Neutrophil (primary cell): ENCODE data around the gene AMH.

ENCODE experiments used
- H3K27ac ChIP-seq: fragments of 200-600 bp; sonication (generic); 2 replicates; pipeline ENCODE4 v1.5.1; 2016; ENCODE audit warnings: mild to moderate bottlenecking, moderate library complexity
- H3K27me3 ChIP-seq: fragments of 200-600 bp; sonication (generic); 2 replicates; pipeline ENCODE4 v1.6.0; 2016; ENCODE audit warnings: mild to moderate bottlenecking
- H3K36me3 ChIP-seq: fragments of 200-600 bp; sonication (generic); 2 replicates; pipeline ENCODE4 v1.5.1; 2017
- H3K4me1 ChIP-seq, 2 experiments: fragments of 200-600 bp in 1 of 2; sonication (generic) in 1 of 2; 1 replicate in 1 of 2; 2 replicates in 1 of 2; pipeline versions ENCODE4 v1.5.1 to v1.6.1; 2013 to 2016; ENCODE audit warnings: low read depth in 1 of 2, low read length in 1 of 2, mild to moderate bottlenecking in 1 of 2, moderate library complexity in 1 of 2; ENCODE audit not compliant: control insufficient read depth in 1 of 2, insufficient read depth in 1 of 2
- H3K4me3 ChIP-seq, 2 experiments: fragments of 200-600 bp in 1 of 2; sonication (generic) in 1 of 2; 1 replicate in 1 of 2; 2 replicates in 1 of 2; pipeline ENCODE4 v1.5.1; 2013 to 2016; ENCODE audit warnings: low read depth in 1 of 2, low read length in 1 of 2, mild to moderate bottlenecking in 1 of 2, moderate library complexity in 1 of 2
- H3K9me3 ChIP-seq: fragments of 200-600 bp; sonication (generic); 2 replicates; pipeline ENCODE4 v1.5.1; 2016
- TF ChIP-seq, protein P1 (sequence below): fragments of 200-600 bp; sonication (generic); IDR thresholded peaks from 2 replicates; pipeline ENCODE4 v1.5.1; 2016; ENCODE audit warnings: antibody characterized with exemption

Gene AMH

GRCh38 chr19:2207008-2207407, 42.1 kb upstream of the AMH start:
- H3K27me3 ChIP-seq, result no peaks in the 10 kb centered on the region
- H3K4me1 ChIP-seq, result no peaks in the 10 kb centered on the region
- no peaks in the 10 kb centered on the region for H3K9me3 ChIP-seq
- peaks cover 77% of the 10 kb centered on the region for H3K36me3 ChIP-seq
- H3K27ac ChIP-seq, result no peak overlapping the region
- TF ChIP-seq, protein P1, sequence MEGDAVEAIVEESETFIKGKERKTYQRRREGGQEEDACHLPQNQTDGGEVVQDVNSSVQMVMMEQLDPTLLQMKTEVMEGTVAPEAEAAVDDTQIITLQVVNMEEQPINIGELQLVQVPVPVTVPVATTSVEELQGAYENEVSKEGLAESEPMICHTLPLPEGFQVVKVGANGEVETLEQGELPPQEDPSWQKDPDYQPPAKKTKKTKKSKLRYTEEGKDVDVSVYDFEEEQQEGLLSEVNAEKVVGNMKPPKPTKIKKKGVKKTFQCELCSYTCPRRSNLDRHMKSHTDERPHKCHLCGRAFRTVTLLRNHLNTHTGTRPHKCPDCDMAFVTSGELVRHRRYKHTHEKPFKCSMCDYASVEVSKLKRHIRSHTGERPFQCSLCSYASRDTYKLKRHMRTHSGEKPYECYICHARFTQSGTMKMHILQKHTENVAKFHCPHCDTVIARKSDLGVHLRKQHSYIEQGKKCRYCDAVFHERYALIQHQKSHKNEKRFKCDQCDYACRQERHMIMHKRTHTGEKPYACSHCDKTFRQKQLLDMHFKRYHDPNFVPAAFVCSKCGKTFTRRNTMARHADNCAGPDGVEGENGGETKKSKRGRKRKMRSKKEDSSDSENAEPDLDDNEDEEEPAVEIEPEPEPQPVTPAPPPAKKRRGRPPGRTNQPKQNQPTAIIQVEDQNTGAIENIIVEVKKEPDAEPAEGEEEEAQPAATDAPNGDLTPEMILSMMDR, result no peak
- no peak overlapping the region for H3K4me3 ChIP-seq

GRCh38 chr19:2207991-2208860, 40.9 kb upstream of the AMH start:
- Histone ChIP-seq H3K4me1 (no peaks in the 10 kb centered on the region), H3K9me3 (no peaks in the 10 kb centered on the region), H3K27ac (no peak overlapping the region), H3K27me3 (no peaks in the 10 kb centered on the region), H3K4me3 (no peak overlapping the region), H3K36me3 (peaks cover 78% of the 10 kb centered on the region)
- TF ChIP-seq, protein P1, result no peak

GRCh38 chr19:2208975-2209374, 40.1 kb upstream of the AMH start:
- Histone ChIP-seq H3K9me3 (no peaks in the 10 kb centered on the region), H3K4me3 (no peak overlapping the region), H3K27ac (no peak overlapping the region), H3K4me1 (no peaks in the 10 kb centered on the region), H3K36me3 (peaks cover 78% of the 10 kb centered on the region), H3K27me3 (no peaks in the 10 kb centered on the region)
- TF ChIP-seq, protein P1, result no peak

DNA sequence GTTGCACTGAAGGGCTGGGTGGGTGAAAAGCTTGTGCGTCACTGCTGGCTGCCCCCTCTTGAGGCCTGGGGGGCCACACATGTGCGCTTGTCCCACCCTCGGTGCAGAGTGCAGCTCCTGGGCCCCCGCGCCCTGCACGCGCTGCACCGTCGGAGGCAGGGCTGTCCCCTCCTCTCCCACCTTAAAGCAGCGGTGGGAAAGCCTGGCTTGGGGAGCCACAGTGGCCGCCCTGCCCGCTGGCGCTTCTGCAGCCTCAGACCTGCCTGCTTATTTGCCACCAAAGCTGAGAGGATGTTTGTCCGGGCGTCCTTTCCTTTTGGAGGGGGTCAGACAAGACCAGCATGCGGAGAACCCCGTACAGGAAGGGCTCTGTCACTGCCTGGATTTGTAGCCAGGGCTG, 39.7 kb upstream of the AMH start:
- Histone ChIP-seq H3K4me3 (no peak overlapping the region), H3K27ac (no peak overlapping the region), H3K9me3 (no peaks in the 10 kb centered on the region), H3K27me3 (no peaks in the 10 kb centered on the region), H3K36me3 (peaks cover 81% of the 10 kb centered on the region), H3K4me1 (no peaks in the 10 kb centered on the region)
- TF ChIP-seq, protein P1, result no peak

DNA sequence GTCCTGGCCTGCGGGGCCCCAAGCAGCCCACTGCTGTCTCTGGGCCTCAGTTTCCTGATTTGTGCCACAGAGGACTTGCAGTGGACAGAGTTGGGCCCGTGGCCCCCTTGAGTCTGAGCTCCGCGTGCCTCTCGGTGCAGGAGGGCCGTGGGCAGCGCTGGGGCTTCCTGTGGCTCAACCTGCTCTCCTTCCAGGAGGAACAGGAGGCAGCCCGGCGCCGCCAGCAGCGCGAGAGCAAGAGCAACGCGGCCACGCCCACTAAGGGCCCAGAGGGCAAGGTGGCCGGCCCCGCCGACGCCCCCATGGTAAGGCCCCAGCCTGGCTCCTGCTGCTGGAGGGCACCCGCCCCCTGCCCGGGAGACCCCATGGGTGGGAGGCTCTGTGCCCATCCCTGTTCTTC, 38.9 kb upstream of the AMH start:
- H3K4me3 ChIP-seq, result no peak overlapping the region
- H3K36me3 ChIP-seq, result peaks cover 89% of the 10 kb centered on the region
- no peaks in the 10 kb centered on the region for H3K4me1 ChIP-seq
- H3K9me3 ChIP-seq, result no peaks in the 10 kb centered on the region
- no peaks in the 10 kb centered on the region for H3K27me3 ChIP-seq
- no peak overlapping the region for H3K27ac ChIP-seq
- TF ChIP-seq, protein P1, result no peak
